H9 (cell line): ENCODE data around the gene CRHR2. TPM values are rescaled to one million over a fixed set of nuclear protein-coding genes. Genes with fewer than 3 reads are reported as not detected.

Source experiments
- DNase-seq: peaks from one replicate; pipeline ENCODE4 v3.0.0-alpha.2; 2017
- H2AFZ ChIP-seq: one replicate; pipeline ENCODE4 v1.6.1; 2013; ENCODE audit warnings: mild to moderate bottlenecking, low read length, control low read depth, moderate library complexity
- H2AK5ac ChIP-seq: 2 replicates; pipeline ENCODE4 v1.6.1; 2013; ENCODE audit warnings: low read length, control low read depth, mixed read lengths; ENCODE audit not compliant: insufficient read length
- H2BK120ac ChIP-seq: one replicate; pipeline ENCODE4 v1.6.1; 2013; ENCODE audit warnings: low read depth, mild to moderate bottlenecking, low read length, control low read depth, inconsistent platforms; ENCODE audit not compliant: poor library complexity, severe bottlenecking
- H2BK12ac ChIP-seq: 2 replicates; pipeline ENCODE4 v1.6.1; 2013; ENCODE audit warnings: low read length, control low read depth, mixed read lengths, low read depth; ENCODE audit not compliant: insufficient read length
- H2BK15ac ChIP-seq: 2 replicates; pipeline ENCODE4 v1.6.1; 2013; ENCODE audit warnings: low read depth, low read length, control low read depth
- H2BK20ac ChIP-seq: one replicate; pipeline ENCODE4 v1.6.1; 2013; ENCODE audit warnings: low read depth, mild to moderate bottlenecking, low read length, control low read depth, inconsistent platforms; ENCODE audit not compliant: poor library complexity, severe bottlenecking
- H2BK5ac ChIP-seq: 2 replicates; pipeline ENCODE4 v1.6.1; 2013; ENCODE audit warnings: low read length, control low read depth, mixed read lengths; ENCODE audit not compliant: insufficient read length
- H3K14ac ChIP-seq: 2 replicates; pipeline ENCODE4 v1.6.1; 2013; ENCODE audit warnings: low read length, control low read depth; ENCODE audit not compliant: insufficient read depth
- H3K18ac ChIP-seq: 2 replicates; pipeline ENCODE4 v1.6.1; 2013; ENCODE audit warnings: low read depth, mild to moderate bottlenecking, mixed read lengths, low read length, control low read depth; ENCODE audit not compliant: insufficient read length
- H3K23ac ChIP-seq: 2 replicates; pipeline ENCODE4 v1.6.1; 2013; ENCODE audit warnings: low read length, control low read depth, mixed read lengths, low read depth; ENCODE audit not compliant: insufficient read length
- H3K23me2 ChIP-seq: 2 replicates; pipeline ENCODE4 v1.6.1; 2013; ENCODE audit warnings: low read depth, mild to moderate bottlenecking, mixed read lengths, low read length, control low read depth; ENCODE audit not compliant: insufficient read length, poor library complexity, severe bottlenecking
- H3K27ac ChIP-seq: 2 replicates; pipeline ENCODE4 v1.5.1; 2013; ENCODE audit warnings: low read length, control low read depth, mixed read lengths, low read depth; ENCODE audit not compliant: insufficient read length
- H3K27me3 ChIP-seq: 2 replicates; pipeline ENCODE4 v1.6.1; 2013; ENCODE audit warnings: low read length, control low read depth, inconsistent platforms; ENCODE audit not compliant: insufficient read depth
- H3K4ac ChIP-seq: 2 replicates; pipeline ENCODE4 v1.6.1; 2013; ENCODE audit warnings: low read depth, mild to moderate bottlenecking, control low read depth, inconsistent platforms, low read length, moderate library complexity
- H3K4me1 ChIP-seq: 2 replicates; pipeline ENCODE4 v1.6.1; 2013; ENCODE audit warnings: low read length, control low read depth, inconsistent platforms; ENCODE audit not compliant: insufficient read depth
- H3K4me2 ChIP-seq: 2 replicates; pipeline ENCODE4 v1.6.1; 2013; ENCODE audit warnings: low read length, control low read depth, mixed read lengths; ENCODE audit not compliant: insufficient read length, insufficient read depth
- H3K56ac ChIP-seq: 2 replicates; pipeline ENCODE4 v1.6.1; 2013; ENCODE audit warnings: low read depth, mild to moderate bottlenecking, mixed read lengths, low read length, control low read depth; ENCODE audit not compliant: insufficient read length
- H3K79me1 ChIP-seq: 2 replicates; pipeline ENCODE4 v1.6.1; 2013; ENCODE audit warnings: low read depth, mild to moderate bottlenecking, moderate library complexity, low read length, control low read depth, inconsistent platforms; ENCODE audit not compliant: insufficient read depth, poor library complexity, severe bottlenecking
- H3K79me2 ChIP-seq: 2 replicates; pipeline ENCODE4 v1.6.1; 2013; ENCODE audit warnings: low read length, control low read depth, inconsistent platforms; ENCODE audit not compliant: insufficient read depth
- H3K9ac ChIP-seq: 2 replicates; pipeline ENCODE4 v1.6.1; 2013; ENCODE audit warnings: low read length, control low read depth, mixed read lengths; ENCODE audit not compliant: insufficient read length; ENCODE audit errors: extremely low read depth
- H3K9me3 ChIP-seq: one replicate; pipeline ENCODE4 v1.6.1; 2013; ENCODE audit warnings: low read depth, low read length, inconsistent platforms; ENCODE audit not compliant: control insufficient read depth
- H3T11ph ChIP-seq: one replicate; pipeline ENCODE4 v1.6.1; 2013; ENCODE audit warnings: mild to moderate bottlenecking, low read length, control low read depth, inconsistent platforms
- H4K20me1 ChIP-seq: one replicate; pipeline ENCODE4 v1.6.1; 2013; ENCODE audit not compliant: control insufficient read depth, insufficient read length, insufficient read depth
- H4K5ac ChIP-seq: 2 replicates; pipeline ENCODE4 v1.6.1; 2013; ENCODE audit warnings: low read depth, mild to moderate bottlenecking, mixed read lengths, low read length, control low read depth; ENCODE audit not compliant: insufficient read length
- H4K8ac ChIP-seq: replicated peaks from 2 replicates; pipeline ENCODE4 v1.6.1; 2013; ENCODE audit warnings: low read length, control low read depth, mixed read lengths, low read depth; ENCODE audit not compliant: insufficient read length
- H4K91ac ChIP-seq: 2 replicates; pipeline ENCODE4 v1.6.1; 2013; ENCODE audit warnings: low read depth, mild to moderate bottlenecking, moderate library complexity, mixed read lengths, low read length, control low read depth; ENCODE audit not compliant: insufficient read length
- H3K27ac Mint-ChIP-seq, 3 experiments: 2 replicates in 2 of 3; 3 replicates in 1 of 3; pipeline ENCODE4 v1.8.0; 2020 to 2021; ENCODE audit warnings: mixed read lengths in 3 of 3, mild to moderate bottlenecking in 1 of 3, moderate library complexity in 1 of 3
- H3K27me3 Mint-ChIP-seq: 2 replicates; pipeline ENCODE4 v1.8.0; 2021; ENCODE audit warnings: low read depth, mild to moderate bottlenecking, moderate library complexity, mixed read lengths
- H3K36me3 Mint-ChIP-seq, 3 experiments: 2 replicates in 2 of 3; 3 replicates in 1 of 3; pipeline ENCODE4 v1.8.0; 2020 to 2021; ENCODE audit warnings: low read depth in 3 of 3, mixed read lengths in 3 of 3; ENCODE audit not compliant: insufficient read depth in 1 of 3
- H3K4me1 Mint-ChIP-seq, 2 experiments: 2 replicates each; pipeline ENCODE4 v1.8.0; 2020; ENCODE audit warnings: mixed read lengths in 2 of 2
- H3K4me3 Mint-ChIP-seq, 2 experiments: 2 replicates in 1 of 2; 3 replicates in 1 of 2; pipeline ENCODE4 v1.8.0; 2020 to 2021; ENCODE audit warnings: mild to moderate bottlenecking in 2 of 2, mixed read lengths in 2 of 2, moderate library complexity in 1 of 2
- H3K9me3 Mint-ChIP-seq, 2 experiments: 2 replicates in 1 of 2; 3 replicates in 1 of 2; pipeline ENCODE4 v1.8.0; 2020; ENCODE audit warnings: mild to moderate bottlenecking in 2 of 2, mixed read lengths in 2 of 2, moderate library complexity in 1 of 2
- WGBS: extraction: QIAGEN DNeasy Blood & Tissue Kit; methylation state at CpG from one replicate; pipeline ENCODE4 v1.1.7; 2013; ENCODE audit warnings: missing lambda C conversion rate, low lambda C conversion rate, mixed read lengths; ENCODE audit not compliant: insufficient read length; ENCODE audit errors: extremely low coverage; 5-methylcytosine and 5-hydroxymethylcytosine counted together
- total RNA-seq: library from RNA; stranded (reverse); gene quantifications from 2 replicates; pipeline ENCODE4 v1.2.1, GENCODE V29; 2021
- TF ChIP-seq, protein P1 (sequence below): fragments of 200-600 bp; sonication (generic); conservative IDR thresholded peaks from 3 replicates; pipeline ENCODE4 v1.8.0; 2021; ENCODE audit warnings: antibody characterized with exemption, mild to moderate bottlenecking

The CRHR2 gene
- total RNA-seq, 1 experiment from 2014 or later, result 0.07 TPM

- no peak overlapping the region for H2BK5ac ChIP-seq
- H3K27ac Mint-ChIP-seq, result no peak overlapping the region
- peaks cover 23% of the 10 kb centered on the region for H3K27me3 Mint-ChIP-seq
- H2BK20ac ChIP-seq, result no peak overlapping the region
- no peaks in the 10 kb centered on the region for H3K23me2 ChIP-seq
- no peak for DNase-seq
- H4K5ac ChIP-seq, result no peak overlapping the region
- H4K20me1 ChIP-seq, result no peaks in the 10 kb centered on the region
- no peak overlapping the region for H3T11ph ChIP-seq
- H3K18ac ChIP-seq, result no peak overlapping the region
- no peaks in the 10 kb centered on the region for H3K79me2 ChIP-seq
- WGBS, result no CpG with 5 or more reads among the region's 2 CpGs
- H3K79me1 ChIP-seq, result no peaks in the 10 kb centered on the region
- H3K36me3 Mint-ChIP-seq, result peaks cover 17 to 23% (median 23%) of the 10 kb centered on the region in 3 experiments
- no peak overlapping the region for H2BK15ac ChIP-seq
- H2AFZ ChIP-seq, result no peak overlapping the region
- H2BK12ac ChIP-seq, result no peak overlapping the region
- no peak overlapping the region for H3K56ac ChIP-seq
- TF ChIP-seq, protein P1, sequence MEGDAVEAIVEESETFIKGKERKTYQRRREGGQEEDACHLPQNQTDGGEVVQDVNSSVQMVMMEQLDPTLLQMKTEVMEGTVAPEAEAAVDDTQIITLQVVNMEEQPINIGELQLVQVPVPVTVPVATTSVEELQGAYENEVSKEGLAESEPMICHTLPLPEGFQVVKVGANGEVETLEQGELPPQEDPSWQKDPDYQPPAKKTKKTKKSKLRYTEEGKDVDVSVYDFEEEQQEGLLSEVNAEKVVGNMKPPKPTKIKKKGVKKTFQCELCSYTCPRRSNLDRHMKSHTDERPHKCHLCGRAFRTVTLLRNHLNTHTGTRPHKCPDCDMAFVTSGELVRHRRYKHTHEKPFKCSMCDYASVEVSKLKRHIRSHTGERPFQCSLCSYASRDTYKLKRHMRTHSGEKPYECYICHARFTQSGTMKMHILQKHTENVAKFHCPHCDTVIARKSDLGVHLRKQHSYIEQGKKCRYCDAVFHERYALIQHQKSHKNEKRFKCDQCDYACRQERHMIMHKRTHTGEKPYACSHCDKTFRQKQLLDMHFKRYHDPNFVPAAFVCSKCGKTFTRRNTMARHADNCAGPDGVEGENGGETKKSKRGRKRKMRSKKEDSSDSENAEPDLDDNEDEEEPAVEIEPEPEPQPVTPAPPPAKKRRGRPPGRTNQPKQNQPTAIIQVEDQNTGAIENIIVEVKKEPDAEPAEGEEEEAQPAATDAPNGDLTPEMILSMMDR, result no peak
- no peak overlapping the region for H4K8ac ChIP-seq
- no peak overlapping the region for H3K14ac ChIP-seq
- no peak overlapping the region for H3K23ac ChIP-seq
- no peak overlapping the region for H3K27ac ChIP-seq
- H3K9me3 ChIP-seq, result peaks cover 10% of the 10 kb centered on the region
- no peak overlapping the region for H3K4me2 ChIP-seq
- no peak overlapping the region for H2BK120ac ChIP-seq
- H3K27me3 ChIP-seq, result no peaks in the 10 kb centered on the region
- no peak overlapping the region for H2AK5ac ChIP-seq
- H4K91ac ChIP-seq, result no peak overlapping the region
- H3K9ac ChIP-seq, result no peak overlapping the region
- H3K4me3 Mint-ChIP-seq, result no peak overlapping the region
- H3K4me1 ChIP-seq, result peaks cover 9% of the 10 kb centered on the region; the same call in 1 of the 2 replicates
- peaks cover 14 to 29% of the 10 kb centered on the region in 2 experiments for H3K4me1 Mint-ChIP-seq
- peaks cover 29 to 31% of the 10 kb centered on the region in 2 experiments for H3K9me3 Mint-ChIP-seq
- no peak overlapping the region for H3K4ac ChIP-seq
Observed at GRCh38 chr7:30722187-30722586, 39.9 kb upstream of the CRHR2 start.
